ENCODE measurements around the gene MROH7.

Gene MROH7

DNA sequence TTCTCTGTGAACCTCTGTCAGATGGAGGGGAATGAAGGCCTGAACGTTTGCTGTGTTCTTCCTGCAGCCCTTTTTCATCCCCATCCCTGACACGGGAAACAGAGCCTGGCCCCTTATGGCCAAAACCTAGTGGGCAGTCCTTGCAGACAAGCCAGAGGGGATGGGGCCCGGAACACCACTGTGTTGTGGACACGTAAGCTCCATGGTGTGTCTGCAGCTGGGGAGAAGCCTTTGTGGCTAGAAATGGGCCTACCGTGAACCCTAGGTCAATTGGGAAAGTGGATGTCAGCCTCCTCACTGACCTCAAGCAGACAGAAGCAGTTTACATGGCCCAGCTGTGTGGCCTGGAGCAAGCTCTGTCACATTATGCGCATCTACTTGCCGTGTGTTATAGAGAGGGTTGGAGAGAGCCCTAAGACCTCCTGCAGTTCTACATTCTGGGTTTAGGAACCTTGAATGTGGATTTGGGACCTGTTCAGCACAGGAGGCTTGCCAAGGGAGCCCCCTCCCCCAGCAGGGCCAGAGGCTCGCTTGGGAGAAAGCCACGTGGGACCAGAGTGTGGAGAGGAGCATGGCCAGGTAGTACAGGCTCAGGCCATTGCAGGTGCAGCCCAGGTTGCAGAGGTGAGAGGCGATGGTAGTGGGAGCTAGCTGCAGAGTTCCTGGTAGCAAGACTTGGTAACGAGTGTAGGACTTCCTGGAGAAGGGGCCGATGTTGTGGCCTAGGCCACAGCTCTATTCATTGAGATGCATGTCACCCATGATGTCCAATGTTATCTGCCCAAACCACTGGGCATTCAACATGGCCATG is 102.0 kb downstream of the MROH7 start:
- no peak for DNase-seq

GRCh38 chr1:54744696-54745095 is 103.1 kb downstream of the MROH7 start:
- DNase-seq: no peak

GRCh38 chr1:54745274-54745673 is 103.7 kb downstream of the MROH7 start:
- DNase-seq: no peak

- no peak for DNase-seq
Measured at GRCh38 chr1:54745864-54746263, 104.3 kb downstream of the MROH7 start.

- DNase-seq: no peak
Measured at GRCh38 chr1:54748094-54748835, 106.7 kb downstream of the MROH7 start.

GRCh38 chr1:54750596-54750995 is 109.0 kb downstream of the MROH7 start:
- no peak for DNase-seq

- DNase-seq: no peak
Measured at GRCh38 chr1:54751426-54751825, 109.8 kb downstream of the MROH7 start.

- no peak for DNase-seq
Measured at GRCh38 chr1:54754045-54754444, 112.5 kb downstream of the MROH7 start.

DNA sequence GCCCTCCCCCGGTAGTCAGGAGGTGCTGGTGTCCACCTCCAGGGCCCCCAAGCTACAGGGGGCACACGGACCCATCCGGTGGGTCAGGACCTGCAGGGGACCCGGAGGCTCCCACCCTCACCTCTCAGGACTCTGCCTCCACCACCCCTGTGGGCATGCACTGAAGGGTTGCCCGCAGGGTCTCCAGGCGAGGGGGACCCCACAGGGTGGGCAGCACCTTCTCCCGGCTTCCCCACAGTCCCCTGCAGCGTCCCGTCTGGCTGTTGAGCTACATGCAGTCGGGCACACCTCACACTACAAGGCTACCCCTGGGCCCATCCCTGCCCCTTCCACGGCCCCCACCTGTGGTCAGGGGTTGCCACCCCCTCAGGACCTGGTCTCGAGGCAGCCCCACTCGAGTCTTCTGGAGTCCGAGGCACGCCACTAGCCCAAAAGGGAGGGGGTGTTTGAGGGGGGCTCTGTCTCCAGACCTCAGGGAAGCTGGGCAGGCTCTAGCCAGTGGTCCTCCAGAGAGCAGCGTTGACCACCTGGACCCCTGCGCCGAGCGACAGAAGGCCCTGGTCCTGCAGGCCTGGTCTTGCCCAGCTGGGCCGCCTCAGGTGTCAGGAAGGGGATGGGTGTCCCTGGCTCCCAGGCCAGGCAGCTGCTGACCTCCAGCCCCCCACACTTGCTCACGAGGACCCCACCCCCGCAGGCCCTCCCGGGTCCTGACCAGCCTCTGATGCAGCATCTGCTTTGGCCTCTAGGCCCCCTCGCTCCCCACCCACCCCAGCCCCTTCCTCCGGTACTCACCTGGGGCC is 113.1 kb downstream of the MROH7 start:
- DNase-seq: no peak

DNA sequence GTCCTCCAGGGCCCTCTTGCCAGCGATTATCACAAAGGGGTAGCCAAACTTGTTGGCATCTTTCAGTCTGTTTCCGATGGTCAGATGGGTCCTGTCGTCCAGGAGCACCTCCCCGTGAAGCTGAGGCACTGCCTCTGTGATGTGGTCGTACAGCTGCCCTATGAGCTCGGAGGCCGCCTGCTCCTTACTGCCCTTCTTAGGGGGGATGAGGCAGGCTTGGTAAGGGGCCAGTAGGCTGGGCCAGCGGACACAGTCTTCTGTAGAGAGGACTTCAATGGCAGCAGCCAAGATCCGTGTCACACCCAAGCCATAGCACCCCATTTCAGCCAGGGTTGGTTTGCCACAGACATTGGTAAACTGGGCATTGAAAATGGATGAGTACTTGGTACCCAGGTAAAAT is 116.2 kb downstream of the MROH7 start:
- DNase-seq: no peak

- DNase-seq: no peak
Measured at GRCh38 chr1:54758678-54759348, 117.2 kb downstream of the MROH7 start.
